Esophagus (tissue), 2 donors: ENCODE measurements around the gene ZNF462. TPM values are rescaled to one million over a fixed set of nuclear protein-coding genes. Genes with fewer than 3 reads are reported as not detected.

Experiments
- H3K27ac ChIP-seq, 2 donors: one replicate each; pipeline ENCODE4 v1.5.1; 2013; ENCODE audit warnings: low read depth in 2 of 2, mild to moderate bottlenecking in 2 of 2, inconsistent platforms in 1 of 2, low read length in 1 of 2, moderate library complexity in 1 of 2
- H3K27me3 ChIP-seq, 2 donors: one replicate each; pipeline ENCODE4 v1.6.1; 2013; ENCODE audit warnings: low read length in 2 of 2, control low read depth in 1 of 2, mild to moderate bottlenecking in 1 of 2; ENCODE audit not compliant: insufficient read depth in 2 of 2, control insufficient read depth in 1 of 2
- H3K36me3 ChIP-seq, 2 donors: one replicate each; pipeline ENCODE4 v1.6.1; 2013; ENCODE audit warnings: low read length in 1 of 2; ENCODE audit not compliant: control insufficient read depth in 2 of 2, insufficient read depth in 2 of 2
- H3K4me1 ChIP-seq, 2 donors: one replicate each; pipeline ENCODE4 v1.6.1; 2013; ENCODE audit warnings: low read length in 1 of 2; ENCODE audit not compliant: control insufficient read depth in 2 of 2, insufficient read depth in 2 of 2
- H3K4me3 ChIP-seq, 2 donors: one replicate each; pipeline ENCODE4 v1.5.1; 2013; ENCODE audit warnings: low read length in 2 of 2, mild to moderate bottlenecking in 2 of 2, low read depth in 1 of 2, moderate library complexity in 1 of 2
- H3K9me3 ChIP-seq, 2 donors: one replicate each; pipeline ENCODE4 v1.6.1; 2013; ENCODE audit warnings: mild to moderate bottlenecking in 2 of 2, low read depth in 1 of 2, low read length in 1 of 2, moderate library complexity in 1 of 2; ENCODE audit not compliant: control insufficient read depth in 2 of 2, insufficient read depth in 1 of 2
- WGBS, 2 donors: extraction: QIAGEN DNeasy Blood & Tissue Kit; methylation state at CpG; one replicate each; pipeline ENCODE4 v1.1.7; 2013; 5-methylcytosine and 5-hydroxymethylcytosine counted together
- polyA plus RNA-seq, 2 donors: library from polyadenylated mRNA; stranded (reverse); fragments of 200-250 nt; gene quantifications; one replicate each; pipeline ENCODE4 v1.2.3, GENCODE V29; 2013
- donor health status: healthy with polysubstance abuse.
- donor health status: Bipolar disorder and iron deficiency.

ZNF462 gene
- polyA plus RNA-seq, 2 donors: 3.9 to 5.8 TPM

DNA sequence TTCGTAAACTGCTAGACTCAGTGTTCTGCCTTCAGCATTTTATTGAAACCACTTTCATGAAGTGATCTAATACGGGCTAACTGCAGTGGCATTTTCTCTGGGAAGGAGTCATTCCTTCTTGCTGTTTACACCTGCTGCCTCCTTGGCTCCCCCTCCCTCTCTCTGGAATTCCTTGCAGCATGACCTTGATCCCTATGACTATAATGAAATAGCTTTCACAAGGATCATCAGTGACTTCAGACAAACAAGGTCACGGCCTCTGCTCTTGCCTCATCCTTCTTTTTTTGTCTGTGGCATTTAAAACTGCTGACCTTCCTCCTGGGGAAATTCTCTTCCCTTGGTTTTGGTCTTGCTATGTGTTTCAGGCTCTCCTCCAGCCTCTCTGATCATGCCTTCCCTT, 90.2 kb downstream of the ZNF462 start:
- Histone ChIP-seq H3K9me3 (no peaks in the 10 kb centered on the region), H3K4me1 (no peaks in the 10 kb centered on the region), H3K4me3 (no peak overlapping the region), H3K36me3 (no peaks in the 10 kb centered on the region), H3K27ac (no peak overlapping the region), H3K27me3 (no peaks in the 10 kb centered on the region)
- 90 to 93% methylated on average over 3 of the region's 3 CpGs for WGBS, 2 donors

DNA sequence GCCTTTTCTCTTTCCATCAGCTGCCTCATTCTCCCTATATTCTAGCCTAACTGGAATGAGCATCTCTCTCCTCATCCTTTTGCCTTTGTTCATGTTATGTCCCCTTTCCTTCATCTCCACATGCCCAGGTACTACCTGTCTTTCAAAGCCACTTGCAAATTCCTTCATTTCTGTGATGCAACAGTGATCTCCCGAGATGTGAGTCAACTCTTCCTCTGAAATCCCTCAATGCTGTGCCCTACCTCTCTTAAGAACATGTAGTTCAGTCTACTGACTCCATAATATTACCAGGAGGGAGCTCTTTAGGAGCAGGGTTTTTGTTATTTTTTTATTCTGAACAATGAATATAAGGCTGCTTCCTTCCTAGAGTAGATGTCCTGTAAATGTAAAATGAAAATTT, 91.6 kb downstream of the ZNF462 start:
- no peaks in the 10 kb centered on the region for H3K9me3 ChIP-seq
- H3K4me3 ChIP-seq: no peak overlapping the region
- H3K27ac ChIP-seq: no peak overlapping the region
- H3K4me1 ChIP-seq: no peaks in the 10 kb centered on the region
- no peaks in the 10 kb centered on the region for H3K27me3 ChIP-seq
- H3K36me3 ChIP-seq: peaks cover 0 to 4% of the 10 kb centered on the region in 2 donors
- 70 to 74% methylated on average over 1 of the region's 1 CpG for WGBS, 2 donors

DNA sequence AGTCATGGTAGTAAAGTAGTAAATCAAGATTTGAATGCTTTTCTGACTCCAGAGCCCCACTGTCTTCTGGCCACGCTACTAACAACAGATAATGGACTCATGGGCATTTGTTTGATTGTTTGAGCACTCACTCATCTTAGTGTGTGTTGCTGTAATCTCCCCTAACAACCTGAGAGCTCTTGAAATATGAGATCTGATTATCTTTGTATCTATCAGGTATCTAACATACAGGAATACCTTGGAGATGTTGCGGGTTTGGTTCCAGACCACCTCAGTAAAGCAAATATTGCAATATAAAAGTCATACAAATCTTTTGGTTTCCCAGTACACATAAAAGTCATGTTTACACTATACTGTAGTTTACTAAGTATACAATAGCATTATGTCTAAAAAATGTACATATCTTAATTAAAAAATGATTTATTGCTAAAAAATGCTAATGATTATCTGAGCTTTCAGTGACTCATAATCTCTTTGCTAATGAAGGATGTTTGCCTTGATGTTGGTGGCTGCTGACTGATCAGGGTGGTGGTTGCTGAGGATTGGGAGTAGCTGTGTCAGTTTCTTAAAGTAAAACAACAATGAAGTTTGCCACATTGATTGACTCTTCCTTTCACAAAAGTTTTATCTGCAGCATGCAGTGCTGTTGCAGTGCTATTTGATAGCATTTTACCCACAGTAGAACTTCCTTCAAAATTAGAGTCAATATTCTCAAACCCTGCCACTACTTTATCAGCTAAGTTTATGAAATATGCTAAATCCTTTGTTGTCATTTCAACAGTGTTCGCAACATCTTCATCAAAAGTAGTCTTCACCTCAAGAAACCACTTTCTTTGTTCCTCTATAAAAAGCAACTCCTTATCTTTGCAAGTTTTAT, 92.2 kb downstream of the ZNF462 start:
- no peaks in the 10 kb centered on the region for H3K27me3 ChIP-seq
- no peak overlapping the region for H3K27ac ChIP-seq
- no peak overlapping the region for H3K4me3 ChIP-seq
- H3K4me1 ChIP-seq: no peaks in the 10 kb centered on the region
- 92 to 94% methylated on average over 3 of the region's 3 CpGs for WGBS, 2 donors
- no peaks in the 10 kb centered on the region for H3K9me3 ChIP-seq
- peaks cover 0 to 4% of the 10 kb centered on the region in 2 donors for H3K36me3 ChIP-seq

DNA sequence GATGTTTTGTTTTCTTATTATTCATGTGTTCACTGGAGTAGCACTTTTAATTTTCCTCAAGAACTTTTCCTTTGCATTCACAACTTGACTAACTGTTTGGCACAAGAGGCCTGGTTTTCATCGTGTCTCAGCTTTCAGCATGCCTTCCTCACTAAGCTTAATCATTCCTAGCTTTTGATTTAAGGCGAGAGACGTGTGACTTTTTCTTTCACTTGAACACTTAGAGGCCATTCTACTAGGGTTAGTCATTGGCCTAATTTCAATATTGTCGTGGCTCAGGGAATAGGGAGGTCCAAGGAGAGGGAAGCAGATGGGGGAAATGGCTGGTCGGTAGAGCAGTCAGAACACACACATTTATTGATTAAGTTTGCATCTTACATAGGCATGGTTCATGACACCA, 94.0 kb downstream of the ZNF462 start:
- peaks cover 0 to 4% of the 10 kb centered on the region in 2 donors for H3K36me3 ChIP-seq
- no peaks in the 10 kb centered on the region for H3K27me3 ChIP-seq
- H3K27ac ChIP-seq: no peak overlapping the region
- no peak overlapping the region for H3K4me3 ChIP-seq
- no peaks in the 10 kb centered on the region for H3K9me3 ChIP-seq
- 80 to 82% methylated on average over 5 of the region's 5 CpGs for WGBS, 2 donors
- no peaks in the 10 kb centered on the region for H3K4me1 ChIP-seq

DNA sequence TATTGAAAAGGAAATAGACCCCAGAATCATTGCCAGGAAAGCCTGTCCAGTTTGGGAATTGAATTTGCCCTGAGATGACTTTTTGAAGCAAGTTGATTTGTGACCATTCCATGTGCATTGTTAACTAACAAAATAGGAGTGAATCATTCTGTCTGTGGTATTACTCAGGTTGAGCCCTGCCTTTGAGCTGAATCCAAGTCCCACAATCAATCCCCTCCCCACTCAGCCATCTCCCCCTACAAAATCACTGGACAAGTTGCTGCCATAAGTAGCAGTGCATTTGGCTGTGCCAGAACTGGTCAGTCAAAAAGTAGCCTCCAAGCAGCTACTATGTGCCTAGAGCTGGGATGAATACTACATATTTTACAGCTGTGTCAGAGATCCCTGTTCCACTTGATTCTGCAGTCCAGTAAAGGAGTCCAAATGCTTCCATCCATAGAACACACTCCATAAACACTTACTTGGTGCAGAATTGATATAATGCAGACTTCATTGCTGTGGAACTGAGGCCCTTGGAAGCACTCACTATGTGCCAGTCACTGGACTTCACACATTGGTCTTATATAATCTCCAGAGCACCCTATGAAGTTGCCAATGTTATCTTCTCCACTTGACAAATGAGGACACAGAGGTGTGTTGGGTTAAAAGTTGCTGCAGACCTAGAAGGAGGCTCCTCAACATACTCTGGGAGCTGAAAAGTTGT, 96.1 kb downstream of the ZNF462 start:
- Histone ChIP-seq H3K36me3 (peaks cover 0 to 4% of the 10 kb centered on the region in 2 donors), H3K27ac (no peak overlapping the region), H3K27me3 (no peaks in the 10 kb centered on the region), H3K4me1 (no peaks in the 10 kb centered on the region), H3K9me3 (no peaks in the 10 kb centered on the region), H3K4me3 (no peak overlapping the region)

DNA sequence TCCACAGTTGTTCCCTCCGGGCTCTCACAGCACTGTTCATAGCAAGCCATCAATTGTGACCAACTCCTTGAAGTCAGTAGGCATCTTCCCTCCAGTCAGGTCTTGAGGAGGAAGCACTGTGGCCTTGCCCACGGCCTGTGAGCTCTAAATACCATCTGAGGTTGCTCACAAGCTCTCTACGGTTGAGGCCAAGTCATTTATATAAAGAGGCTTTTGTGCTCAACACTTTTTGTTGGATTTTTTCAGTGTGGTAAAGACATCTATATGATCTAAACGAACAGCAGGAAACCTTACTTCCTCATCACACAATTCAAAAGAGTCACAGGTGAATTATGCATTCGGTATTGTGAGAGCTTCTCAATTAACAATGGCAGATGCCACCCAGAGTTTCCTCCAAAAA, 97.3 kb downstream of the ZNF462 start:
- H3K4me3 ChIP-seq: no peak overlapping the region
- H3K27me3 ChIP-seq: no peaks in the 10 kb centered on the region
- no peak overlapping the region for H3K27ac ChIP-seq
- WGBS, 2 donors: 72 to 73% methylated on average over 5 of the region's 5 CpGs
- no peaks in the 10 kb centered on the region for H3K9me3 ChIP-seq
- H3K4me1 ChIP-seq: no peaks in the 10 kb centered on the region
- H3K36me3 ChIP-seq: peaks cover 0 to 4% of the 10 kb centered on the region in 2 donors

DNA sequence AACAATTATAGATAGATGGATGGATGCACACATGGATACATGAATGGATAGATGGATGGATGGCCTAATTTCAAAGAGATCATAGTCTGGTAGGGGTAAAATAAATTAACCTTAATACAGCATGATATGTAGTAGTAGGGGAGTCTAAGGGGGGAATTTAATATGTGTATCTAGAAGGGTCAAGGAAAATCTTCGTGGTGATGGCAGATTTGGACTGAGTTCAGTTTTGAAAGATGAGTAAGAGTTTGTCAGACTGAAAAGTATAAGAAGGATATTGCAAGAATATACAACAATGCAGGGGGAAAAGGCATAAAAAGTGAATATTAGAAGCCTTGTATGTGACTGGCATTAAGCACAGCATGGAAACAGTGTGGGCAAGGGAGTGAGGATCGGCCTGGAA, 98.7 kb downstream of the ZNF462 start:
- Histone ChIP-seq H3K4me3 (no peak overlapping the region), H3K4me1 (no peaks in the 10 kb centered on the region), H3K36me3 (peaks cover 0 to 4% of the 10 kb centered on the region in 2 donors), H3K9me3 (no peaks in the 10 kb centered on the region), H3K27ac (no peak overlapping the region), H3K27me3 (no peaks in the 10 kb centered on the region)
- WGBS, 2 donors: 79 to 85% methylated on average over 2 of the region's 2 CpGs

DNA sequence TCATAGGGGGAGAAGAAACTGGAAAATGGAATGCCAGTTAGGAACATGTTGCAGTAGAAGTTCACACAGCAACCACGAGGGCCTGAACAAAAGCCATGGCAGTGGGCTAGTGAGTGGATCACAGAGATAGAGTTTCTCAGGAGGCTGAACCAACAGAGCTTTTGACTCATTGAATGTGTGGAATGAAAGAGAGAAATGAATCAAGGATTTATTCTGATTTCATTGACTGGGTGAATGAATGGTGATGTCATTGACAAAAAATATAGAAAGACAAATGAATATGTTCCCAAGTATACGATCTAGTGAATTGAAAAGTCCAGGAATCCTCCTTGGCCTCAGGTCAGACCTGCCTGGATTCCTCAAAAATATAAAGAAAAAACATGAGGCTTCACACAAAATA, 99.2 kb downstream of the ZNF462 start:
- 61 to 63% methylated on average over 2 of the region's 2 CpGs for WGBS, 2 donors

DNA sequence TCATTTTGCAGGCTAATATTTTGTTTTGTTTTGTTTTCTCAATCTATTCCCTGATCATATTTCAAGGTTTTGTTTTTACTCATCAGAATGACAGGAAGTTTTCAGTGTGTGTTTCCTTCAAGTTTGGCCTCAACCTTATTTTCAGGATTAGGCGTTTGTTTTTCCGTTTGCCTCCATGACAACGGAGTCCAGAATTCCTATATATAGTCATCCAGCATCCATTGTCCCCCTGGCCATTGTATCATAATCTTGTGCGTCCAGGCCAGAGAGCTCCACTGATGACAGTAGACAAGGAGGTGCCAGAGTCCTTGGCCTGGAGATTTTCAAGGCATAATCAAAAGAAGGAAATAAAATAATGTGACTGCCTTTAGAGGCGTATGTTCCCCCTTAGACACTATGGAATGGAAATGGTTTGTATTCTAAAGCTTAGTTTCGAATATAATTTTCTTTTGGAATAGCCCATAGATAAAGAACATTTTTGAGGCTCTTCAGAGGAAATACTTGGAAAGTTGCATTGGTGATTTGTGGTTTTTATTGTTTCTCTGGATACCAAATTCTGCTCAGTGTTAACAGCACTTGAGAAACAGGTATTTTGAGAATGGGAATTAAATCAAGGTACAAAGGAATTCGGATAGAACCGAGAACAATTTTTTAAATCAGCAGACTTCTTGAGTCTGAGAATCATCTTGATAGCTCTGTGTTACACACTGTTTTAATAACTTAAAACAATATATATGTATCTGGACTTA, 99.8 kb downstream of the ZNF462 start:
- no peak overlapping the region for H3K4me3 ChIP-seq
- no peaks in the 10 kb centered on the region for H3K4me1 ChIP-seq
- 78% methylated on average over 8 of the region's 8 CpGs for WGBS, 2 donors
- no peaks in the 10 kb centered on the region for H3K27me3 ChIP-seq
- H3K9me3 ChIP-seq: no peaks in the 10 kb centered on the region
- no peak overlapping the region for H3K27ac ChIP-seq
- peaks cover 0 to 4% of the 10 kb centered on the region in 2 donors for H3K36me3 ChIP-seq

More for the DNA sequence above, 99.2 kb downstream of the ZNF462 start:
- Histone ChIP-seq H3K4me3 (no peak overlapping the region), H3K9me3 (no peaks in the 10 kb centered on the region), H3K4me1 (no peaks in the 10 kb centered on the region), H3K27me3 (no peaks in the 10 kb centered on the region), H3K27ac (no peak overlapping the region), H3K36me3 (peaks cover 0 to 4% of the 10 kb centered on the region in 2 donors)
